RPMI8226 (cell line): ENCODE data around the gene MRPS31.
"Not testable (repeated sequence)": the region's sequence is repeated elsewhere in the genome, so short reads cannot be mapped to it uniquely, and the experiment has no call there.

Source experiments
- DNase-seq: peaks from one replicate; pipeline ENCODE4 v3.0.0-alpha.2; 2015

Gene MRPS31

DNA sequence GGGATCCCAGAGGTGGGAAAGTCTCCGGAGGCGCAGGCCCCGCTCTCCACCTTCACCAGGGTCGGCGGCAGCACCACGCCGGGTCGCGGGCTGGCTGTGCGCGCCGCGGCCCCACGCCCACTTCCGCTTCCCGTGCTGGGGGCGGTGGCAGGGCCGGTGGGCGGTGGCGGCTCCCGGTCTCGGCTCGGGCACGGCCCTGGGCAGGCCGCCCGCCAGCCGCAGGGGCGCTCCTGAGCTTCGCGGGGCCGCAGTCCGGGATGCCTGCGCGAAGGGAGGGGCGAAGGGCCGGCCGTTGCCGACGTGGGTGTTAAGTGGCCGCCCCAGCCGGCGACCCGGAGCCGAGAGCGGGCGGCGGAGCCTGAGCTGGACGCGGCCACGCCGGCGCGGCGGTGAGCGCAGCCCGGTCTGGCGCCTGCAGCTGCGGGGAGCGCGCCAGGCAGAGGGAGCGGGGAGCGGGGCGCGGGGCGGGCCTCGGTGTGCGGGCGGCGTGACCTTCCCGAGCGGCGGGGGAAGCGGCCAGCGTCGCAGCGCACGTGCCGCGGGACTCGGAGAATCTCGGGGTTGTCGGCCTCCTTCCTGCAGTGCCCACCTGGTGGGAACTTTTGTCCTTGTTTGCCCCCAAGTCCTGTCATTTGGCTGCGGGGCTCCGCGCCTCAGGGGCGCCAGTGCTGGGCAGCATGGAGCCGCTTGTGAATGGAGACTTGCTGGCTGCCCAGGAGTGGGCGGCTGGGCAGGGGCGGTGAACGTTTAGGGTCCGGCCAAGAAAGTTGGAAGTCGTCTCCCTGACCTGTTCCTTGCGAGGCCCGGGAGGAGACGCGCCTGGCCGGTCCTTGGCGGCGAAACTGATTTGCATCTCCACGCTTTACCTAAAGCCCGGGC is 18.5 kb upstream of the MRPS31 start, which contains the start of gene SLC25A15:
SLC25A15 (plus strand) TSS at position 337 of the 879 bp plus-strand sequence. CDS start 3,616 bp downstream, outside the sequence.
- DNase-seq: peak; percentile 84

DNA sequence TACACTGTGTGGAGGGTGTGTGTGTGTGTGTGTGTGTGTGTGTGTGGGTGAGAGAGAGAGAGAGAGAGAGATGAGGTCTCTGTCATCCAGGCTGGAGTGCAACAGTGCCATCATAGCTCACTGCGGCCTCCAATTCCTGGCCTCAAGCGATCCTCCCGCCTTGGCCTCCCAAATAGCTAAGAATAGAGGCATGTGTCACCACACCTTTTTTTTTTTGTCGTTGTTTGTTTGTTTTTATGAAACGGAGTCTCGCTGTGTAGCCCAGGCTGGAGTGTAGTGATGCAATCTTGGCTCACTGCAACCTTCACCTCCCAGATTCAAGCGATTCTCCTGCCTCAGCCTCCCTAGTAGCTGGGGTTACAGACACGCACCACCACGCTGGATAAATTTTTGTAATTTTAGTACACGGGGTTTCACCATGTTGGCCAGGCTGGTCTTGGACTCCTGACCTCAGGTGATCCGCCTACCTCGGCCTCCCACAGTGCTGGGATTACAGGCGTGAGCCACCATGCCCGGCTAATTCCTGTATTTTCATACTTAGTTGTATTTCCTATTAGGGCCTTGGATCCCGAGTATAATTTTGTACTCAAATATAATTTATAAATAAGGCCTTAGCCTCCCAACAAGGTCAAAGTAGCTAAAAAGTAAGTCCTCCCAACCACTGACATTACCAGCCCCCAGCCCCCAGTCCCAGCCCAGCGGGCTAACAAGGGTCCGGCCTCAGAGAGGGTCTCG is 17.7 kb upstream of the MRPS31 start:
- not testable (repeated sequence) for DNase-seq

- no peak for DNase-seq
These were observed 16.1 kb upstream of the MRPS31 start for GRCh38 chr13:40787062-40787461.

GRCh38 chr13:40786568-40786996 is 15.6 kb upstream of the MRPS31 start:
- DNase-seq: no peak

GRCh38 chr13:40784540-40784939 is 13.6 kb upstream of the MRPS31 start:
- no peak for DNase-seq

GRCh38 chr13:40782971-40783370 is 12.0 kb upstream of the MRPS31 start:
- not testable (repeated sequence) for DNase-seq

GRCh38 chr13:40781717-40782116 is 10.7 kb upstream of the MRPS31 start:
- DNase-seq: no peak

DNA sequence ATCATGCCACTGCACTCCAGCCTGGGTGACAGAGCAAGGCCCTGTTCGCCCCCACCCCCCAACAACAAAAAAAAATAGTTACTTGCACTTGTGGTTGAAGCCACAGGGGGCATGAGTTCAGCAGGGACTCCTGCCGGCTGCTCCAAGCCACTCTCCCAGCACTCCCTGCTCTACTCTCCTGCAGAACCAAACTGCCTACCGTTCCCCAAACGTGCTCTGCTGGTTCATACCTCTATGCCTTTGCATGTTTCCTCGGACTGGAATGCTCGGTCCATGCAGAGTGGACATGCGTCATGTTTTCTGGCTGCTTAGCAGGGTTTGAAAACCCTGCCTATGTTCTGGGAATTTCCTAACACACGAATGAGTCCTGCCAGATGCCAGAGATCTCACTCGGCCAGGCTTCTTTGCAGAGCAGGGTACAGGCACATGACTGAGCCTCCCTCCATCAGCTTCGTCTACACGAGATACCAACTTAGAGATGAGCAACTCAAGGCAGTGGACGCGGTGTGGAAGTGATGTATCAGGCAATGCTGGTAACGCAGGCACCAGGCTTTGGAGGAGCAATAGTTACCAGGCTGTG is 9.9 kb upstream of the MRPS31 start:
- DNase-seq: no peak

DNA sequence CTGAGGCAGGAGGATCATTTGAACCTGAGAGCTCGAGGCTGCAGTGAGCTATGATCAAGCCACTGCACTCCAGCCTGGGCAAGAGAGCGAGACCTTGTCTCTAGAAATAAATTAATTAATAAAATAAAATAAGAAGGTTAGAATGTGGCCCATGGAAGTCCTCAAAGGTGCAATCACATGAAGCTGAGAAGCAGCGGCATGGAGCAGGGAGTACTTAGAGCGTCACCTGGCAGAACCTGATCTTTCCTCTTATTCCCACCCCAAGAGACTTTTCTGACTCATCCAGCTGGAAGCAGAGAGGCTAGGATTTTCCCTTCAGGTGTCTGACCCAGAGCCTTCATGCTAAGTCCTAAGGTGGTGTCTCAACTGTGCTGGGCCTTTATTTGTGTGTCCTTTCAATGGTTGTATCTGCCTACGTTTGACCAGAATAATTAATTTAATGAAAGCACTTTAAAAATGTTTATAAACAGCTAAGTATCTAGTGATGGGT is 8.9 kb upstream of the MRPS31 start:
- DNase-seq: no peak

DNA sequence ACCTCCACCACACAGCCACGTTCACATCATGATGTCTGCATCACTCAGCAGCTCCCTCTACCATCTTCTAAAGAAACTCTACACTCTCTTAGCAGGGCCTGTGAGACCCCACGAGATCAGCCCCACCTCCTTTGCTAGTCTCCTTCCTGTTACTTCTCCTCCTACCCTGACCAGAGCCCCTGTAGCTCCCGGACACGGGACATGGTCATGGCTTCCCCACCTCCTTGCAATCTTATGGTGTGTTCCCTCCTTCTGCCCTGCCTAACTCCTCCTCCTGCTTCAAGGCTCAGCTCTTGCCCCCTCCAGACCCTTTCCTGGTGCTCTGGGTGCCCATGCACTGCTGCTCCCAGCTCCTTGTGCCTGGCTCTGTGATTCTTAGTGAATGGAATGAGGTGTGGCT is 8.1 kb upstream of the MRPS31 start:
- no peak for DNase-seq

DNA sequence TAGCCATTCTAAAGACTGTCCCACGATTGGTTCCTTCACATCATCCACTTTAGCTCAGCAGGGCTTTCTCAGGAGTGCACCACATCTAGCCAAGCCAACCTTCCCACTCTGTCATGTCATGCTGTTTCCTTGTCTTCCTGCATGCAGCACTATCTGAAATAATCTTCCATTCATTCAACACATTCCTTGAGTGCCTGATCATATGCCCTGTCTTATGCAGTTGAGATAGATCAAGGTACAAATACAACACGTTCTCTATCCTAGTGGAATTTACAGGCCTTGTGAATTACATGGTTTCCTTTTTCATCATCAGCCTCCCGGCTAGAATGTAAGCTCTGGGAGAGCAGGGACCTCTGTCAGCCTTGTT is 6.8 kb upstream of the MRPS31 start:
- DNase-seq: no peak

DNA sequence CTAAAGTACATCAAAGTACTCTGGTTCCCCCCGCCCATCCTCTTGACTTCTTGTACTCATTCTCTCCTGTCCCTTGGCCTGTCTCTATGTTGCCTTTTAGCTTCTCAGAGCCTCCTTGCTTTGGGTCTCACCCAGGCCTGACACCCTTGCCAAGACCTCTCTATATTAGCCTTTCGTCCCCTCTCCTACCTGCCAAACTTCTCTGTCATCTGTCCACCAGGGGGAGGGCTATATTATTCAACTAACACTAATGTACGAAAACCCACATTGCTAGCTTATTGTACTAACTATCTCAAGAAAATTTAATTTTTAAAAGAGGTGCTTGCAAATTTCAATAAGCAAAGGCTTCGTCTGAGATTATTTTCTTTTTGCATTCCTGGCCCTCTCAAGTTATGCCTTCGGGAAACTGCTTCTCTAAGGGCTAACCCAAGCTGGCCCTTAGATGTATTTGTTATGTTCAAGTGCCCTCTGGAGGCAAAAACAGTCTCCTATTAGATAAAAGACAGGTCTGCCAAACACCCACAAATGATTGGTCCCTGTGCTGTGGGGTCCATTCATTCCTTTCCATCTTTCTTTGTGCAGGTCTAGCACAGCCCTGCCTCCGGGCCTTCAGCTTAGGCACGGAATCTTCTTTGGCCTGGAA is 6.3 kb upstream of the MRPS31 start:
- DNase-seq: peak; percentile 70

DNA sequence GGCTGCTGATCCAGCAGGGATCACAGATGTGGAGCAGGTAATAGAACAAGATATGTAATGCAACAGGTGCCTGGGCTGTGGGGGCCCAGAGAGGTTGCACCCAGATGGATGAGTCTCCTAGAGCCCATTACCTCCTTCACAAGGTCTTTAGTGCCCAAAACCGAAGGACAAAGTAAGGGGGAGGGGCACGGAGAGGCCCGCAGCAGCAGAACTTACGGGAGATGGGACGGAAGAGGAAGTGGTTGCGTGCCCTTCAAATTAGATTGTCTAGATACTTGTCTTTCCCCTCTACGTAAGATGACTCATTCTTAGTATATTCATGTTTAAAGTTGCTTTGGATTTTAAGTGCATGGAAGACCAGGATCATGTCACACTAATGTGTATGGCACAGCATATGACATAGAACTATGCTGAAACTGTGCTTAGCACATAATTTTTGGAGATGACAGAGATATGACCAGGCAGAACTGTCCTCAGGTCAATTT is 5.7 kb upstream of the MRPS31 start:
- DNase-seq: peak; percentile 27

DNA sequence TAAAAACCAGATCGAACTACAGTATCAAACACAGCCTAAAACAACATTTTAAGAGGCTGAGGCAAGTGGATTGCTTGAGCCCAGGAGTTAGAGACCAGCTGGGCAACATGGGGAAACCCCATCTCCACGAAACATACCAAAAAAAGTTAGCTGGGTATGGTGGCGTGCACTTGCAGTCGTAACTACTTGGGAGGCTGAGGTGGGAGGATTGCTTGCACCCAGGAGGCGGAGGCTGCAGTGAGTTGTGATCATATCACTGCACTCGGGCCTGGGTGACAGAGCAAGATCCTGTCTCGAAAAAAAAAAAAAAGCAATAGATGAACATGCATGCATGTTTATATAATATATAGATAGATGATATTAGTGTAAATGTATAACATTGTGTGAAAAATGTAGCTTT is 5.2 kb upstream of the MRPS31 start:
- DNase-seq: no peak

- DNase-seq: no peak
These were observed 3.7 kb upstream of the MRPS31 start for GRCh38 chr13:40774672-40775071.

GRCh38 chr13:40772765-40773473 is 1.9 kb upstream of the MRPS31 start:
- no peak for DNase-seq

DNA sequence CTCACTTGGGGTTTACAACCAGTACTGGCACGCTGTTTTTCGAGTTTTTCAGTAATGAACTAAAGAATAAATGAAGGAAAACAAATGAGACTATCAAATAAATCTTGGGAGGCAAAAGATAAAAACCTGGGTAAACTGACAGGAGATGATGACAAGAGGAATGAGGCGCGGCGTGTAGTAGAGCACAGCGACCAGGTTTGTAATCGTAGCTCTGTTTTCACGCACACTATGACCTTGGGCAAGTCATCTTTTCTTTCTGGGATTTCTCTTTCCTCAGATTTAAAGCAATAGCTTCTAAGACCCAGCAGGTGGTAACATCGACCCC is 419 bp downstream of the MRPS31 start:
- DNase-seq: no peak

- no peak for DNase-seq
These were observed 1.0 kb downstream of the MRPS31 start for GRCh38 chr13:40769970-40770369.

DNA sequence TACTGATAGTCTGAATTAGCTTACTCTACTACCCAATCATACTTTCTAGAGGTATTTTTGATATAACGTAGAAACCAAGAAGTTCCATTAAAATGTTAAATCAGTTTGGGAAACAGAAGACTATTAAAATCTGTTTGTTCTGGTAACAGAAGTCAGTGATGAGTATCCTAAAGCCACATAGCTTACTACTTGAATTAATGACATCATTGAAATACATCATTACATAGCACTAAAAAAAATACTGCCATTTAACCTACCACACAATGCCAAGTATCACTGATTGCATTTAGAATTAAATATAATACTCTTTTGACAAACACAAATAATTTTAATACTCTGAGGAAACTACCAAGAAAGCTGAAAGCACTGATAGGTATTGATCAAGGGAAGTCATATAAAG is 5.4 kb downstream of the MRPS31 start:
- no peak for DNase-seq

DNA sequence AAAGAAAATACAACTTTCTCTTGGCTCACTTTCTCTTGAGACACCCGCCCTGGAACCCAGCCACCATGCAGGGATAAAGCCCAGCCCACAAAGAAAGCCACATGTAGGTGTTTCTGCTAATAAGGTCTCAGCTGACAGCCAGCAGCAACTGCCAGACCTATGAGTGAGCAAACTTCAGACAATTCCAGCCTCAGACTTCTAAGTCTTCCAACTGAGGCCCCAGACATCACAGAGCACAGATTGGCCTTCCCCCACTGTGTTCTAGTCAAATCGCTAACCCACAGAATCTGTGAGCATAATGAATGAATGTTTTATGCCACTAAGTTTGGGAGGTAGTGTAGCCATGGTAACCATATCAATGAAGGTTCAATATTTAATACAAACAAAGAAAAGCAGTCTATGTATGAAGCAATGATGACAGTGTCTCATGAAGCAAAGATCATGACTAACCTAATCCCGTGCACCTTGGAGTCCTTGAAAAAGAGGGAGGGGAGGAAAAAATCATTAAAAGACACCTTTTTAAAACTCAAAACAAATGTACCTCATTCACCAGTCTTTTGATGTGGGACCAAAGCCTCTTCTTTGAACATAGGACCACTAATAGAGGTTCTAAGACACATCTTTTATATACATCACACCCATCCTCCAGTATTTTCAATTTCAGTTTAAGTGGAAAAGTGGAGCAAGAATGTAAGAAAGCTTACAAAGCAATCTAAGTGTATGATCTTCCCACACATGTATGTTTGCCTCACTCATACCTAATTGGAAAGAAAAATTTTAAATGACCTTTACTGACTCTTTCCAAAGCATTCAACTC is 6.2 kb downstream of the MRPS31 start:
- no peak for DNase-seq

GRCh38 chr13:40762849-40763248 is 8.1 kb downstream of the MRPS31 start:
- no peak for DNase-seq
